H1 (cell line): ENCODE data around the gene NLRP1. TPM values are rescaled to one million over a fixed set of nuclear protein-coding genes. Genes with fewer than 3 reads are reported as not detected.

Source experiments
- BACH1 ChIP-seq: IDR thresholded peaks from 2 replicates; pipeline ENCODE4 v1.6.1; 2012; ENCODE audit warnings: low read length, improper control_type of control experiment
- BCL11A ChIP-seq, 2 experiments: IDR thresholded peaks; one replicate each; pipeline ENCODE4 v1.6.1; 2011; ENCODE audit warnings: low read depth in 2 of 2, low read length in 2 of 2, mild to moderate bottlenecking in 2 of 2
- BRCA1 ChIP-seq: IDR thresholded peaks from 2 replicates; pipeline ENCODE4 v1.6.1; 2012; ENCODE audit warnings: low read depth, low read length, improper control_type of control experiment
- EGR1 ChIP-seq: IDR thresholded peaks from 2 replicates; pipeline ENCODE4 v1.6.1; 2011; ENCODE audit warnings: low read depth, low read length, borderline replicate concordance
- EP300 ChIP-seq, 2 experiments: IDR thresholded peaks; 1 replicate in 1 of 2; 2 replicates in 1 of 2; pipeline ENCODE4 v1.6.1; 2011 to 2012; ENCODE audit warnings: low read depth in 2 of 2, low read length in 2 of 2, mild to moderate bottlenecking in 2 of 2, borderline replicate concordance in 1 of 2, inconsistent platforms in 1 of 2, moderate library complexity in 1 of 2
- GTF2F1 ChIP-seq: IDR thresholded peaks from 2 replicates; pipeline ENCODE4 v1.6.1; 2012; ENCODE audit warnings: low read depth, low read length, improper control_type of control experiment, borderline replicate concordance
- JUN ChIP-seq: IDR thresholded peaks from 2 replicates; pipeline ENCODE4 v1.6.1; 2011; ENCODE audit warnings: low read depth, mild to moderate bottlenecking, improper control_type of control experiment, low read length
- MAX ChIP-seq: IDR thresholded peaks from 2 replicates; pipeline ENCODE4 v1.6.1; 2012; ENCODE audit warnings: inconsistent platforms
- NRF1 ChIP-seq: IDR thresholded peaks from 2 replicates; pipeline ENCODE4 v1.6.1; 2011; ENCODE audit warnings: mild to moderate bottlenecking, low read depth, low read length, improper control_type of control experiment
- SAP30 ChIP-seq: fragments of 300-600 bp; sonication (generic); IDR thresholded peaks from 2 replicates; pipeline ENCODE4 v1.7.1; 2012; ENCODE audit warnings: low read length, moderate library complexity, mild to moderate bottlenecking, inconsistent platforms; ENCODE audit not compliant: insufficient read depth, insufficient replicate concordance
- SP2 ChIP-seq: IDR thresholded peaks from 2 replicates; pipeline ENCODE4 v1.6.1; 2012; ENCODE audit warnings: mild to moderate bottlenecking, low read length, inconsistent platforms
- TBP ChIP-seq: IDR thresholded peaks from 2 replicates; pipeline ENCODE4 v1.6.1; 2011; ENCODE audit warnings: low read depth, low read length, improper control_type of control experiment
- TEAD4 ChIP-seq: IDR thresholded peaks from 2 replicates; pipeline ENCODE4 v1.6.1; 2012; ENCODE audit warnings: low read depth, low read length, inconsistent platforms, mixed read lengths
- polyA plus RNA-seq, 7 experiments: library from polyadenylated mRNA; depleted of rRNA in 3 of 7; stranded (reverse) in 5 of 7; unstranded in 2 of 7; fragments of >200 nt in 5 of 7; fragments of 200-250 nt in 2 of 7; gene quantifications; 1 replicate in 5 of 7; 2 replicates in 1 of 7; 4 replicates in 1 of 7; pipeline versions ENCODE4 v1.2.1 to v1.2.3, GENCODE V29; 2011 to 2013; ENCODE audit warnings: missing spikeins in 2 of 7, mixed read lengths in 2 of 7
- total RNA-seq: library from RNA; stranded (reverse); fragmentation: NEBNext Ultra II Directional; extraction: Animal tissue kit (Norgen Biotek cat#: 25700); gene quantifications from 2 replicates; pipeline ENCODE4 v1.2.1, GENCODE V29; 2021
- TF ChIP-seq, protein P1 (sequence below): IDR thresholded peaks from 2 replicates; pipeline ENCODE4 v1.6.1; 2012; ENCODE audit warnings: inconsistent platforms

The NLRP1 gene
- total and polyA plus RNA-seq, 2 of the 8 experiments (the other 6 are each of a cell fraction or from before 2014, with no cell fraction given) = 8.6 to 10.4 TPM

DNA sequence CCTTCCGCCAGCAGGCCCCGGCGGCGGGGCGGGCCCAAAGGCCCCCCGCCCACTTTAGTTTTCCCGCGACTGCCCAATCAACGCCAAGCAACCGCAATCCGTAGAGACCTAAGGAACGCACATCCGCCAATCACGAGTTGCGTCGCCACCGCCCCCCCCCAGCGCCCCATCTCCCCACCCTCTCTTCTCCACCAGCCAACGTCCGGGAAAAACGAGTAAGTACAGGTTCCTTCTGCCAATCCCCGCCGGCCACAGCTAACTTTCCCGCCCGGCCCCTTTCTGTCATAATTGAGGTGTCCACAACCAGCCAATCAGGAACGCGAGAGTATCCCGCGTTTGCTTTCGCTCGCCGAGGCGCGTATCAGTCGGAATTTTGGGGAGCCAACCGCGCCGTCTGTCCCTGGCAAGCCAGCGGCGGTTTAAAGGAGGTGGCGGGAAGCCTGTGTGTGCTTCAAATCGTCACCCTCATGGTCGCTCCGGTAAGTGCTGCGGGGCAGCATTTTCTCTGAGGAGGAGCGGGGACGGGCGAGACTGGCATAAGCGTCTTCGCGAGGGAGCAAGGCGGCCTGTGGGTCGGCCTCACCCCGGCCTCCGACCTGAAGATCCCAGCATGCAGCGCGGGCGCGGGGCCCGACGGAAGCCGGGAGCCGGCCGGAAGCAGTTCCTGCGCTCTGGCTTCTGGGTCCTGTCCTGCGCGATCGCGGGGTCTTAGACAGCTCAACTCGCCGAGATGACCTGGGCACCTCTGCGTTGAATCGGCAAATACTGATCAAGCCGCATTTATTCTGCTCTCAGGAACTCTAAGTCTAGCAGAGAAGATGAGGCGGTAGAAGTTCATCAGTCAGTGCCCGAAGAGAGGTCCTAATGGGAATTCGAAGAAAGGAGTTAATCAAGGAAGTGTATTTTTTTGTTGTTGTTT, 97.8 kb downstream of the NLRP1 start, which contains the start of gene MIS12 (continued):
- TF ChIP-seq NRF1 (no peak), TEAD4 (peak; percentile 26; the same call in 1 of the 2 replicates), TBP (peak; percentile 90), BCL11A (IDR thresholded peaks at IDR 0.05; ENCODE audit: low read depth in 2 of 2, low read length in 2 of 2) (no peak), SP2 (peak; percentile 10; the same call in 1 of the 2 replicates), JUN (no peak), EP300 (IDR thresholded peaks at IDR 0.05; ENCODE audit: borderline replicate concordance in 1 of 2, low read depth in 2 of 2, low read length in 2 of 2) (no peak), MAX (peak; percentile 62), BRCA1 (peak; percentile 14; the same call in 1 of the 2 replicates), BACH1 (peak; percentile 46; the same call in 1 of the 2 replicates), EGR1 (no peak), SAP30 (no peak), GTF2F1 (peak; percentile 77; the same call in 1 of the 2 replicates)
- TF ChIP-seq, protein P1, sequence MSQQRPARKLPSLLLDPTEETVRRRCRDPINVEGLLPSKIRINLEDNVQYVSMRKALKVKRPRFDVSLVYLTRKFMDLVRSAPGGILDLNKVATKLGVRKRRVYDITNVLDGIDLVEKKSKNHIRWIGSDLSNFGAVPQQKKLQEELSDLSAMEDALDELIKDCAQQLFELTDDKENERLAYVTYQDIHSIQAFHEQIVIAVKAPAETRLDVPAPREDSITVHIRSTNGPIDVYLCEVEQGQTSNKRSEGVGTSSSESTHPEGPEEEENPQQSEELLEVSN = peak; percentile 97
- TF ChIP-seq, all 59 proteins: peak for 20
